ENCODE data around the gene LYPLA2. TPM values are rescaled to one million over a fixed set of nuclear protein-coding genes. Genes with fewer than 3 reads are reported as not detected.

LYPLA2 gene
- total and polyA plus RNA-seq, 2 of the 8 experiments (the other 6 are each of a cell fraction or from before 2014, with no cell fraction given), result 138 to 211 TPM

- Histone ChIP-seq H3K36me3 (ENCODE audit: control insufficient read depth in 2 of 4, insufficient read depth in 4 of 4, low read length in 3 of 4) (peaks cover 17 to 37% (median 27%) of the 10 kb centered on the region in 4 experiments), H4K8ac (ENCODE audit: extremely low read depth, insufficient read depth, low read length) (no peak overlapping the region), H2AK5ac (ENCODE audit: low read depth, low read length) (no peak overlapping the region), H2BK15ac (ENCODE audit: low read length) (no peak overlapping the region), H3K18ac (ENCODE audit: extremely low read depth, low read length) (no peak overlapping the region), H3K79me2 (ENCODE audit: control insufficient read depth in 1 of 2, insufficient read depth in 2 of 2, low read length in 2 of 2) (peaks cover 19 to 57% of the 10 kb centered on the region in 2 experiments), H3K79me1 (ENCODE audit: low read depth, low read length) (peaks cover 7% of the 10 kb centered on the region), H2AFZ (ENCODE audit: low read length) (no peak overlapping the region), H3K9me3 (ENCODE audit: insufficient read depth in 2 of 2, low read depth in 1 of 2, low read length in 1 of 2) (no peaks in the 10 kb centered on the region), H4K20me1 (replicated peaks in 1 of 2; ENCODE audit: control insufficient read depth in 1 of 2, insufficient read depth in 2 of 2, low read length in 2 of 2) (peaks cover 15 to 16% of the 10 kb centered on the region in 2 experiments), H4K91ac (replicated peaks; ENCODE audit: insufficient read length, low read length) (no peak overlapping the region), H4K5ac (ENCODE audit: insufficient read length, low read depth, low read length) (no peak overlapping the region), H2BK20ac (ENCODE audit: low read length) (no peak overlapping the region), H3K23ac (ENCODE audit: insufficient read length) (no peak overlapping the region), H3K9ac (replicated peaks in 1 of 4; ENCODE audit: extremely low read depth in 1 of 4, low read depth in 3 of 4, low read length in 3 of 4) (no peak overlapping the region), H3K4me2 (ENCODE audit: insufficient read depth in 1 of 2, low read depth in 2 of 2, low read length in 2 of 2) (no peak overlapping the region), H3K27me3 (replicated peaks in 1 of 4; ENCODE audit: control insufficient read depth in 3 of 4, extremely low read depth in 1 of 4, insufficient read depth in 3 of 4, low read length in 3 of 4) (no peaks in the 10 kb centered on the region), H3K4me1 (replicated peaks in 1 of 4; ENCODE audit: control insufficient read depth in 3 of 4, insufficient read depth in 4 of 4, low read length in 3 of 4) (peaks cover 0 to 4% (median 3%) of the 10 kb centered on the region in 4 experiments; a peak in 3 of 7 replicates), H2BK120ac (replicated peaks; ENCODE audit: low read depth, low read length) (no peak overlapping the region), H3K4ac (replicated peaks; ENCODE audit: insufficient read length, low read depth, low read length) (no peak overlapping the region), H3K4me3 (ENCODE audit: extremely low read depth in 1 of 4, insufficient read depth in 2 of 4, low read depth in 3 of 4, low read length in 4 of 4) (no peak overlapping the region), H3K23me2 (ENCODE audit: low read depth, low read length) (peaks cover 2% of the 10 kb centered on the region; the same call in 1 of the 2 replicates), H3K27ac (ENCODE audit: low read depth, low read length) (no peak overlapping the region), H2BK12ac (ENCODE audit: low read depth, low read length) (no peak overlapping the region), H2BK5ac (ENCODE audit: low read depth, low read length) (no peak overlapping the region), H3K14ac (ENCODE audit: insufficient read length) (no peak overlapping the region), H3K56ac (replicated peaks; ENCODE audit: insufficient read length, low read depth, low read length) (no peak overlapping the region)
- no peak for FAIRE-seq
- ChIA-PET POLR2A (ENCODE audit: partially characterized antibody) (interaction anchor here (13.6 kb wide), 1 partner anchor 51 kb away, joined by 190 read pairs; the partner anchor contains the start of gene RPL11), CTCF (ENCODE audit: partially characterized antibody) (interaction anchor here (1.1 to 3.1 kb wide), 4 partner anchors 9 to 56 kb away, joined by 3 to 8 read pairs (median 4); partner anchors contain the start of gene RPL11)
- WGBS, 2 experiments (ENCODE audit: extremely low coverage in 1 of 2, insufficient coverage in 1 of 2, insufficient read length in 1 of 2, insufficient replicate concordance in 2 of 2, low coverage in 1 of 2, low lambda C conversion rate in 2 of 2, missing lambda C conversion rate in 1 of 2), result 98% methylated on average over 3 of the region's 3 CpGs; no CpG with 5 or more reads in 1 of the 2 experiments
- no peak for DNase-seq (ENCODE audit: low read depth in 1 of 2, low spot score in 2 of 2)
- TF ChIP-seq SUZ12 (IDR thresholded peaks at IDR 0.05; ENCODE audit: low read length) (no peak), MAX (IDR thresholded peaks at IDR 0.05) (no peak), BACH1 (IDR thresholded peaks at IDR 0.05; ENCODE audit: low read length) (no peak), TCF12 (IDR thresholded peaks at IDR 0.05; ENCODE audit: low read depth, low read length) (no peak), USF2 (IDR thresholded peaks at IDR 0.05; ENCODE audit: low read length) (no peak), NANOG (IDR thresholded peaks at IDR 0.05; ENCODE audit: insufficient read depth, low read depth, low read length, poor library complexity, severe bottlenecking) (no peak), CEBPB (IDR thresholded peaks at IDR 0.05; ENCODE audit: low read depth, low read length) (no peak), PHF8 (conservative IDR thresholded peaks at IDR 0.05; ENCODE audit: low read depth, low read length) (no peak), CREB1 (IDR thresholded peaks at IDR 0.05) (no peak), BRCA1 (IDR thresholded peaks at IDR 0.05; ENCODE audit: low read depth, low read length) (no peak), JUN (IDR thresholded peaks at IDR 0.05; ENCODE audit: low read depth, low read length) (no peak), EP300 (IDR thresholded peaks at IDR 0.05; ENCODE audit: borderline replicate concordance in 1 of 2, low read depth in 2 of 2, low read length in 2 of 2) (no peak), CHD1 (IDR thresholded peaks at IDR 0.05; ENCODE audit: low read depth, low read length) (no peak)
Observed at GRCh38 chr1:23748016-23748415, 42.9 kb upstream of the LYPLA2 start.

Data from H1 (cell line).